WERI-Rb-1 (cell line): ENCODE data around the gene MIF.
A peak's percentile ranks its signal among the peaks of the same experiment; 100 is the strongest.
"Not testable (repeated sequence)": the region's sequence is repeated elsewhere in the genome, so short reads cannot be mapped to it uniquely, and the experiment has no call there.

Experiments
- DNase-seq: peaks from one replicate; pipeline ENCODE4 v3.0.0-alpha.2; 2020
- H3K27ac ChIP-seq: fragments of 250-450 bp; sonication (Bioruptor Pico); 2 replicates; pipeline ENCODE4 v1.5.1; 2020; ENCODE audit warnings: mild to moderate bottlenecking, moderate library complexity
- H3K27me3 ChIP-seq: fragments of 250-450 bp; sonication (Bioruptor Pico); 2 replicates; pipeline ENCODE4 v1.5.1; 2021; ENCODE audit warnings: mild to moderate bottlenecking, low read depth, moderate library complexity; ENCODE audit not compliant: insufficient read depth, severe bottlenecking
- H3K36me3 ChIP-seq: fragments of 250-450 bp; sonication (Bioruptor Pico); 2 replicates; pipeline ENCODE4 v1.5.1; 2020; ENCODE audit warnings: mild to moderate bottlenecking, moderate library complexity
- H3K4me3 ChIP-seq: 2 replicates; pipeline ENCODE4 v1.5.1; 2011; ENCODE audit warnings: low read depth, mild to moderate bottlenecking, control low read depth, low read length
- H3K9me3 ChIP-seq: fragments of 250-450 bp; sonication (Bioruptor Pico); 2 replicates; pipeline ENCODE4 v1.5.1; 2021; ENCODE audit warnings: mild to moderate bottlenecking, moderate library complexity; ENCODE audit not compliant: severe bottlenecking
- TF ChIP-seq, protein P1 (sequence below): IDR thresholded peaks from 2 replicates; pipeline ENCODE4 v1.5.1; 2011; ENCODE audit warnings: low read depth, mild to moderate bottlenecking, control low read depth, inconsistent platforms, low read length

MIF gene

GRCh38 chr22:23857606-23858483 is 36.3 kb upstream of the MIF start, which contains the start of gene SLC2A11:
Gene SLC2A11, plus strand, starts transcription at chr22:23857875. Its CDS starts 125 bp downstream, at chr22:23858000.
- Histone ChIP-seq H3K4me3 (peak within 1 kb of the TSS; percentile 69), H3K27ac (peak within 1 kb of the TSS; percentile 91), H3K9me3 (no peaks in the 10 kb centered on the region), H3K27me3 (no peaks in the 10 kb centered on the region), H3K36me3 (peaks cover 7% of the 10 kb centered on the region)
- peak; percentile 98 for DNase-seq
- TF ChIP-seq, protein P1, sequence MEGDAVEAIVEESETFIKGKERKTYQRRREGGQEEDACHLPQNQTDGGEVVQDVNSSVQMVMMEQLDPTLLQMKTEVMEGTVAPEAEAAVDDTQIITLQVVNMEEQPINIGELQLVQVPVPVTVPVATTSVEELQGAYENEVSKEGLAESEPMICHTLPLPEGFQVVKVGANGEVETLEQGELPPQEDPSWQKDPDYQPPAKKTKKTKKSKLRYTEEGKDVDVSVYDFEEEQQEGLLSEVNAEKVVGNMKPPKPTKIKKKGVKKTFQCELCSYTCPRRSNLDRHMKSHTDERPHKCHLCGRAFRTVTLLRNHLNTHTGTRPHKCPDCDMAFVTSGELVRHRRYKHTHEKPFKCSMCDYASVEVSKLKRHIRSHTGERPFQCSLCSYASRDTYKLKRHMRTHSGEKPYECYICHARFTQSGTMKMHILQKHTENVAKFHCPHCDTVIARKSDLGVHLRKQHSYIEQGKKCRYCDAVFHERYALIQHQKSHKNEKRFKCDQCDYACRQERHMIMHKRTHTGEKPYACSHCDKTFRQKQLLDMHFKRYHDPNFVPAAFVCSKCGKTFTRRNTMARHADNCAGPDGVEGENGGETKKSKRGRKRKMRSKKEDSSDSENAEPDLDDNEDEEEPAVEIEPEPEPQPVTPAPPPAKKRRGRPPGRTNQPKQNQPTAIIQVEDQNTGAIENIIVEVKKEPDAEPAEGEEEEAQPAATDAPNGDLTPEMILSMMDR = peak; percentile 46

GRCh38 chr22:23858484-23858815 is 35.7 kb upstream of the MIF start:
- H3K36me3 ChIP-seq = peaks cover 11% of the 10 kb centered on the region
- no peaks in the 10 kb centered on the region for H3K9me3 ChIP-seq
- peak overlapping the region; percentile 69 for H3K4me3 ChIP-seq
- no peaks in the 10 kb centered on the region for H3K27me3 ChIP-seq
- no peak for DNase-seq
- TF ChIP-seq, protein P1 = no peak
- H3K27ac ChIP-seq = peak overlapping the region; percentile 91

DNA sequence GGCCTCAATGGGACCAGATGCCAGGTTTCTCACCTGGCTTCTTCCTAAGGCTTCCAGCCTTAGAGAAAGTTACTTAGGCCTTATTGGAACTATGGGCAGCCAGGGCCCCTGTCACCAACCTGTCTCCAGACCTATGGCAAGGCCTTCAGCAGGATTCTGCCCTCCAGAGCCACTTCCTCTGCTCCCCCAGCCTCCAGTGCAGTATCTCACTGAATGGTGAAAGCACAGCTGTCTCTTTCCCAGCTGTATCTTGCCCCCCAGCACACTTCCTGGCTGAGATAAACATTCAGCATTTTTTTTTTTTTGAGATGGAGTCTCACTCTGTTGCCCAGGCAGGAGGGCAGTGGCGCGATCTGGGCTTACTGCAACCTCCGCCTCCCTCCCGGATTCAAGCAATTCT is 35.0 kb upstream of the MIF start:
- H3K4me3 ChIP-seq = no peak overlapping the region

GRCh38 chr22:23860187-23860586 is 34.0 kb upstream of the MIF start:
- not testable (repeated sequence) for H3K9me3 ChIP-seq, H3K27ac ChIP-seq, DNase-seq, H3K4me3 ChIP-seq, H3K27me3 ChIP-seq
- peaks cover 23% of the 10 kb centered on the region for H3K36me3 ChIP-seq

More for the DNA sequence above, 35.0 kb upstream of the MIF start:
- no peaks in the 10 kb centered on the region for H3K27me3 ChIP-seq
- TF ChIP-seq, protein P1 = no peak
- H3K9me3 ChIP-seq = no peaks in the 10 kb centered on the region
- peak overlapping the region; percentile 91 for H3K27ac ChIP-seq
- DNase-seq = no peak
- peaks cover 18% of the 10 kb centered on the region for H3K36me3 ChIP-seq

DNA sequence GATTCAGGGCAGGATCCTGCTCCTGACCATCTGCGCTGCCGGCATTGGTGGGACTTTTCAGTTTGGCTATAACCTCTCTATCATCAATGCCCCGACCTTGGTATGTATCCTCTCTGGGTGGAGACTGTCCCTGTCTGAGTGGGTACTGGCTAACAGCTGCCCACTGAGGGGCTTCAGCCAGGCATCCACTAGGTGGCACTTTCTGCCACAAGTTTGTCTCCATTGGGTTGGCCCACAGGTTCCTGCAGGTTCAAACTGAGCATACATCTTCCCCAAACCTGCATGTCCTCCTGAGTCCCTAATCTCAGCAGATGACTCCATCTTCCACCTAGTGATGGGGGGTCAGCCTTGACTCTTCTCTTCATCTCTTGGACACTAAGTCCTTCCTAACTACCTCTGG is 32.1 kb upstream of the MIF start:
- TF ChIP-seq, protein P1 = peak; percentile 87
- Histone ChIP-seq H3K4me3 (no peak overlapping the region), H3K36me3 (peaks cover 38% of the 10 kb centered on the region), H3K27me3 (no peaks in the 10 kb centered on the region), H3K27ac (no peak overlapping the region), H3K9me3 (no peaks in the 10 kb centered on the region)
- DNase-seq = peak; percentile 73

DNA sequence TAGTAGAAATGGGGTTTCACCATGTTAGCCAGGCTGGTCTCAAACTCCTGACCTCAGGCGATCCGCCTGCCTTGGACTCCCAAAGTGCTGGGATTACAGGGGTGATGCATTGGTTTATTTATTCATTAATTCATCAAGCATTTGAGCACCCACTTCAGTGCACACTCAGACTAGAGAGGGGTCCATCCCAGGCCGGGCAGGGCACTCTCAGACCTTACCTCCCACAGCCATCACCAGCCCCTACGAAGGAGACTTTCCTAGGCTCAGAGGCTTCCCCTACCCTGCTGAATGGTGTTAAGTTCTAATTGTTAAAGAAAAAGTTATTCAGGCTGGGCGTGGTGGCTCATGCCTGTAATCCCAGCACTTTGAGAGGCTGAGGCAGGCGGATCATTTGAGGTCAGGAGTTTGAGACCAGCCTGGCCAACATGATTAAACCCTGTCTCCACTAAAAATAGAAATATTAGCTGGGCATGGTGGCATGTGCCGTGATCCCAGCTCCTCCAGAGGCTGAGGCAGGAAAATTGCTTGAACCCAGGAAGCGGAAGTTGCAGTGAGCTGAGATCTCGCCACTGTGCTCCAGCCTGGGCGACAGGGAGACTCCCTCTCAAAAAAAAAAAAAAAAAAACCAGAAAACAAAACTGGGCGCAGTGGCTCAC is 29.6 kb upstream of the MIF start:
- H3K27me3 ChIP-seq, H3K4me3 ChIP-seq, H3K9me3 ChIP-seq, H3K27ac ChIP-seq, DNase-seq: not testable (repeated sequence)
- H3K36me3 ChIP-seq = peaks cover 63% of the 10 kb centered on the region
